Fibroblast of the aortic adventitia (primary cell): ENCODE results near the gene HYPK. TPM values are rescaled to one million over a fixed set of nuclear protein-coding genes. Genes with fewer than 3 reads are reported as not detected.
A peak's percentile ranks its signal among the peaks of the same experiment; 100 is the strongest.
"Not testable (repeated sequence)": the region's sequence is repeated elsewhere in the genome, so short reads cannot be mapped to it uniquely, and the experiment has no call there.

ENCODE experiments used
- DNase-seq: peaks from one replicate; pipeline ENCODE4 v3.0.0-alpha.2; 2010; ENCODE audit warnings: low read depth
- H3K4me3 ChIP-seq: 2 replicates; pipeline ENCODE4 v1.5.1; 2011; ENCODE audit warnings: low read depth, mild to moderate bottlenecking, control low read depth, low read length, moderate library complexity
- total RNA-seq: library from RNA; depleted of rRNA; stranded (reverse); fragments of >200 nt; gene quantifications from 2 replicates; pipeline ENCODE4 v1.2.3, GENCODE V29; 2012; ENCODE audit warnings: low replicate concordance
- TF ChIP-seq, protein P1 (sequence below): IDR thresholded peaks from 2 replicates; pipeline ENCODE4 v1.5.1; 2011; ENCODE audit warnings: mild to moderate bottlenecking, low read length, control low read depth, inconsistent platforms; ENCODE audit not compliant: insufficient read depth

The HYPK gene
- total RNA-seq, 1 donor: 16.4 TPM

DNA sequence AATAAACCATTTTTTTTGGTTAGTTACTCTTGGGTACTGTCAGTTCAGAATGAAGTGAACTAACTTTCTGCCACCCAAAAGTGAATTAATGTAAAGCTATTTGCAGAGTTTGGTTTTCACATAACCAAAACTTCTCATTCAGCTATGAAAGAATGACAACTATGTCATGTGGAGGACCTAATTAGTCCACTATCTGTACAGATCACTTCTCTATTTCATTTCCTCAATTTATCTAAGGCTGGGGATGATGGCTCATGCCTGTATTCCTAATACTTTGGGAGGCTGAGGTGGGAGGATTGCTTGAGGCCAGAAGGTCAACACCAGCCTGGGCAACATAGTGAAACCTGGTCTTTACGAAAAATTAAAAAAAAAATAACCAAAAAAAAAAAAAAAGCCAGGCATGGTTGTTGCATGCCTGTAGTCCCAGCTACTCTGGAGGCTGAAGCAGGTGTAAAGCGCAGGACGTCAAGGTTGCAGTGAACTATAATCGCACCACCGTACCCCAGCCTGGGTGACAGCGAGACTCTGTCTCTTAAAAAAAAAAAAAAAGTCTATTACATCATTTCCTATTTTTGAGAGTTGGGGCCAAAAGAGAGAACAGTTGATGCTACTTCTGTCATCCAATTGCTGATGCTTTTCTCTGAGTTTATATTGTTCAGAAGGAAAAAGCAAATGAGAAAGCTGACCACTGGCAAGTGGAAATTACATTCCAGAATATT, 8.7 kb downstream of the HYPK start:
- DNase-seq: no peak
- TF ChIP-seq, protein P1, sequence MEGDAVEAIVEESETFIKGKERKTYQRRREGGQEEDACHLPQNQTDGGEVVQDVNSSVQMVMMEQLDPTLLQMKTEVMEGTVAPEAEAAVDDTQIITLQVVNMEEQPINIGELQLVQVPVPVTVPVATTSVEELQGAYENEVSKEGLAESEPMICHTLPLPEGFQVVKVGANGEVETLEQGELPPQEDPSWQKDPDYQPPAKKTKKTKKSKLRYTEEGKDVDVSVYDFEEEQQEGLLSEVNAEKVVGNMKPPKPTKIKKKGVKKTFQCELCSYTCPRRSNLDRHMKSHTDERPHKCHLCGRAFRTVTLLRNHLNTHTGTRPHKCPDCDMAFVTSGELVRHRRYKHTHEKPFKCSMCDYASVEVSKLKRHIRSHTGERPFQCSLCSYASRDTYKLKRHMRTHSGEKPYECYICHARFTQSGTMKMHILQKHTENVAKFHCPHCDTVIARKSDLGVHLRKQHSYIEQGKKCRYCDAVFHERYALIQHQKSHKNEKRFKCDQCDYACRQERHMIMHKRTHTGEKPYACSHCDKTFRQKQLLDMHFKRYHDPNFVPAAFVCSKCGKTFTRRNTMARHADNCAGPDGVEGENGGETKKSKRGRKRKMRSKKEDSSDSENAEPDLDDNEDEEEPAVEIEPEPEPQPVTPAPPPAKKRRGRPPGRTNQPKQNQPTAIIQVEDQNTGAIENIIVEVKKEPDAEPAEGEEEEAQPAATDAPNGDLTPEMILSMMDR: no peak
- no peak overlapping the region for H3K4me3 ChIP-seq

DNA sequence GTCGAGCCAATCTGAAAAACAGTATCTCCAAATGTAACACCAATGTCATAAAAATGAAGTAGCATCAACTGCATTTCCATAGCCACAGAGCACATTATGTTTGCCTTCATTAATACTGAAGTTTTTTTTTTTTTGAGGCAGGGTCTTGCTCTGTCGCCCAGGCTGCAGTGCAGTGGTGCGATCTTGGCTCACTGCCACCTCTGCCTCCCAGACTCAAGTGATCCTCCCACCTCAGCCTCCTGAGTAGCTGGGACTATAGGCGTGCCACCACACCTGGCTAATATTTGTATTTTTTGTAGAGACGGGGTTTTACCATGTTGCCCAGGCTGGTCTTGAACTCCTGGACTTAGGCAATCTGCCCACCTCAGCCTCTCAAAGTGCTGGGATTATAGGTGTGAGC, 14.7 kb downstream of the HYPK start:
- not testable (repeated sequence) for DNase-seq, H3K4me3 ChIP-seq

DNA sequence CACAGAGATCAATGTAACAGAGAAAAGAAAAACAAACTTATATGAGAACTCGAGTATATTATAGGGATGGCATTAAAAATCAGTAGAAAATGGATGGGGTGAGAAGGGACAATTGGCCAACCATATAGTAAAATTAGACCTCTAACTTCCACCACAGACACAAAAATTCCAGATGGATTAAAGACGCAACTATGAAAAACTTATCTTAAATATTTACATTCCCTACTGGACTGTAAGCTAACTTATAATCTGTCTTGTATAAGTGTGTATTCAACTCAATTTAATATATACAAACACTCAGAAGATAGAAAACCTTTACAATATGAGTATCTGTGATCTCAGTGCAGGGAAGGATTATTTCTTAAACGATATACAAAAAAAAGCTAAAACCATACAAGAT, 21.1 kb downstream of the HYPK start:
- no peak for DNase-seq
- no peak overlapping the region for H3K4me3 ChIP-seq
- TF ChIP-seq, protein P1: no peak

DNA sequence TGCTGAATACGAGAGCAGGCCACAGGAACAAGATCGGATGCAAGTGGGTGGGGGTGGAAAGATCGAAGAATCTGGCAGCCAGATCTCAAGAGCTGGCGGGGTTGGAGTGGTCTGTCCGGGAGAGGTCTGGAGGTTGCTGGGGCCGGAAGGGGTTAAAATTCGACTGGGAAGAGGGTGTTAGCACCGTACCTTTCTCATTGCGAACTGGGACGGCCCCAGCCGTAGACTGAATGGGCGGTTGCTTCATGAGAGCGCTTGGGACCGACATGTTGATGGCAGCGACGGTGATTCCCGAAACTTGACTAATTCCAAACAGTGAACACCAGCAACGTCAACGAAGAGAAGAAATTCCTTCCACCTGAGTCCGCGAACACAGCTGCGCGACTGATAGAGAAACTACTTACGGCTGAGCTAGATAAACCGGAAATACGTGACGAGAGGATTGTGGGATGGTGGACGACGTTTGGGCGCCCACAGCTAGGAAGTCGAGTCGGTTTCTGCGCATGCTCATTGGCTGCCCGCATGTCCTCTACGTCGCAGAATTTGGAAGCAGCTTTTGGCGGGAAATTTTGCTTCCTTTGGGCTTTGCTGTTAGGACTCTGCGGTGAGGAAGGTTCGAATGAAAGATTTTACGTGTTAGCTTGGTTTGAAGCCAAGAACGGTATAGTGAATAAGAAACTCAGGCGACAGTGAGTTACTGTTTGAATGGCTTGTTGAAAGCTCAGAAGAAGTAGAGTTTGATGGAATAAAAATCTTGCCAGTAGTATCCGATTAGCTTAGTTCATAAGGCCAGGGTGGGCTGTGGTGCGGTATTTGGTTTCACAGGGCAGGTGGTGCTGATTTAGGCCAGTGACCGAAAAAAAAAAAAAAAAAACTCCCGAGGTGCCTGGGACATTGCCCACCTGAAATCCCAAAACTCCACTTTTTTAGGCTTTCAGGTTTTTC, 24.2 kb downstream of the HYPK start, which contains the start of gene MFAP1:
MFAP1 (minus strand) TSS at position 389 of the 945 bp plus-strand sequence; CDS start at position 268, 121 bp downstream.
- DNase-seq: peak; percentile 98
- TF ChIP-seq, protein P1: no peak
- peak within 1 kb of the TSS; percentile 95 for H3K4me3 ChIP-seq

DNA sequence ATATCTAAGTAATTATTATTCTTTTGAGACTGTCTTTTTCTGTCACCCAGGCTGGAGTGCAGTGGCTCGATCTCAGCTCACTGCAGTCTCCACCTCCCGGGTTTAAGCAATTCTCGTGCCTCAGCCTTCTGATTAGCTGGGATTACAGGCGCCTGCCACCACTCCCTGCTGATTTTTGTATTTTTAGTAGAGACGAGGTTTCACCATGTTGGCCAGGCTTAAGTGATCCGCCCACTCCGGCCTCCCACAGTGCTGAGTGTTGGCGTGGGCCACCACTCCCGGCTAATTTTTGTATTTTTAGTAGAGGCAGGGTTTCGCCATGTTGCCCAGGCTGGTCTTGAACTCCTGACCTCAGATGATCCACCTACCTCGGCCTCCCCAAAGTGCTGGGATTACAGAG, 24.9 kb downstream of the HYPK start:
- not testable (repeated sequence) for DNase-seq, H3K4me3 ChIP-seq

DNA sequence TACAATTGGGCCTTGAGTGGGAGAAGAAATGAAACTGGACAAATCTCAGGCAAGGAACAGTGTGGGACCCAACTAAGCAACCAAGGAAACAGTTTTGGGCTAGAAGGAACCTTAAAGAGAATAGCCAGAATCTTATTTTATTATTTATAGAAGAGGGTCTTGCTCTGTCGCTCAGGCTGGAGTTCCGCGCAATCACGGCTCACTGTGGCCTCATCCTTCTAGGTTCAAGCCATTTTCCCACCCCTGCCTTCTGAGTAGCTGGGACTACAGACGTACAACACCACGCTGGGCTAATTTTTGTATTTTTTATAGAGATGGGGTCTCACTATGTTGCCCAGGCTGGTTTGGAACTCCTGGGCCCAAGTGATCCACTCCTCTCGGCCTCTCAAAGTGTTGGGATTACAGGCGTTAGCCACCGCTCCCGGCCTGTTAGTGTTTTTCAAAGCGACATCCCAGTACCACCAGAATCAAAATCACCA, 25.7 kb downstream of the HYPK start:
- peak overlapping the region; percentile 76 for H3K4me3 ChIP-seq
- no peak for DNase-seq
- TF ChIP-seq, protein P1: no peak

DNA sequence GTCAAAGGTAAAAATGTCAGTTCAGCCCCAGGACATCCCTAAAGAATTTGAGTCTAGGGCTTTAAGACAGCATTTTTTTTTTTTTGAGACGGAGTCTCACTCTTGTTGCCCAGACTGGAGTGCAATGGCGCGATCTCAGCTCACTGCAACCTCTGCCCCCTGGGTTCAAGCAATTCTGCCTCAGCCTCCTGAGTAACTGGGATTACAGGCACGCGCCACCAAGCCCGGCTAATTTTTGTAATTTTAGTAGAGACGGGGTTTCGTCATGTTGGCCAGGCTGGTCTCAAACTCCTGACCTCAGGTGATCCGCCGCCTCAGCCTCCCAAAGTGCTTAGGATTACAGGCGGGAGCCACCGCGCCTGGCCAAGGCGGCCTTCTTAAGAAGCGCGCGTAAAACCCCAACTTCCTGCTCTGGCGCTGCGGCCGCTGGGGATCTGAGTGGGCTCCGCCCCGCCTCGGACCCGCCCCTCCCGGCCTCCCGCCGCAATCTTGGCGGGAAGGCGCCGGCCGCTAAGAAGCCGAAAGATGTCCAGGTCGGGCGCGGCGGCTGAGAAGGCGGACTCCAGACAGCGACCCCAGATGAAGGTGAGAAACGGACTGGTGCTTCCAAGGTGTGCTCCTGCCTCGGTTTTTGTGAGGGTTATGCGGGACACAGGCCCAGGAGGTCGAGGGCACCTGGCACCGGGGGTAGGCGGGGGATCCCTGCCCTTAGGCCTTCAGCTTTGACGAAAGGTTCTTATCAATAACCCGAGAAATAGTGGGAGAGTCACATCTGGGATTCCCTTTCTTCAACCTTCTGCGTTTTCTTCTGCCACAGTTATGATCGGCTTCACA, 26.3 kb downstream of the HYPK start, which contains the start of gene WDR76:
WDR76 (plus strand) TSS at position 495 of the 834 bp plus-strand sequence; CDS start at position 526, 31 bp downstream.
- peak within 1 kb of the TSS; percentile 76 for H3K4me3 ChIP-seq
- TF ChIP-seq, protein P1: no peak
- peak; percentile 73 for DNase-seq
